GM19463 (cell line): ENCODE results near the gene AMOTL2.

Experiments
- ATAC-seq: cut with Tn5 transposase; IDR thresholded peaks from one replicate; pipeline ENCODE4 v1.9.1; 2021; ENCODE audit warnings: mild to moderate bottlenecking, moderate library complexity; ENCODE audit not compliant: unreplicated experiment

Gene AMOTL2

GRCh38 chr3:134380249-134380648 lies 6.0 kb upstream of the AMOTL2 start:
- no peak for ATAC-seq

- no peak for ATAC-seq
Measured at GRCh38 chr3:134378818-134379217, 4.6 kb upstream of the AMOTL2 start.

GRCh38 chr3:134378384-134378783 lies 4.1 kb upstream of the AMOTL2 start:
- ATAC-seq, result no peak

GRCh38 chr3:134377896-134378295 lies 3.6 kb upstream of the AMOTL2 start:
- no peak for ATAC-seq

- no peak for ATAC-seq
Measured at GRCh38 chr3:134376786-134377426, 2.7 kb upstream of the AMOTL2 start.

GRCh38 chr3:134376385-134376765 lies 2.1 kb upstream of the AMOTL2 start:
- no peak for ATAC-seq

- no peak for ATAC-seq
Measured at GRCh38 chr3:134375582-134376384, 1.5 kb upstream of the AMOTL2 start.

GRCh38 chr3:134374791-134375581 lies 739 bp upstream of the AMOTL2 start:
- ATAC-seq, result peak; percentile 7

GRCh38 chr3:134373271-134374104 lies 759 bp downstream of the AMOTL2 start:
- no peak for ATAC-seq

- no peak for ATAC-seq
Measured at GRCh38 chr3:134372396-134373270, 1.6 kb downstream of the AMOTL2 start.

GRCh38 chr3:134371542-134372324 lies 2.5 kb downstream of the AMOTL2 start:
- ATAC-seq, result no peak

- no peak for ATAC-seq
Measured at GRCh38 chr3:134370611-134371531, 3.4 kb downstream of the AMOTL2 start.

GRCh38 chr3:134369861-134370596 lies 4.2 kb downstream of the AMOTL2 start:
- ATAC-seq, result no peak

GRCh38 chr3:134369231-134369741 lies 5.0 kb downstream of the AMOTL2 start:
- ATAC-seq, result no peak

- no peak for ATAC-seq
Measured at GRCh38 chr3:134368751-134369105, 5.5 kb downstream of the AMOTL2 start.

GRCh38 chr3:134367869-134368750 lies 6.1 kb downstream of the AMOTL2 start:
- ATAC-seq, result no peak
